Psoas muscle (tissue), 8 donors: ENCODE measurements around the gene FAM53B. TPM values are rescaled to one million over a fixed set of nuclear protein-coding genes. Genes with fewer than 3 reads are reported as not detected.

ENCODE experiments used
- ATAC-seq, 4 donors: fragments of 200-7000 bp; cut with Tn5 transposase; one replicate each; pipeline ENCODE4 v1.9.1; 2020; ENCODE audit warnings: moderate library complexity in 3 of 4, mild to moderate bottlenecking in 2 of 4
- DNase-seq, 2 donors: peaks; one replicate each; pipeline ENCODE4 v3.0.0-alpha.2; 2020
- H3K27ac ChIP-seq: fragments of 200-600 bp; one replicate; pipeline ENCODE4 v1.8.0; 2022
- H3K27me3 ChIP-seq, 3 donors: fragments of 200-600 bp in 1 of 3; one replicate each; pipeline versions ENCODE4 v1.6.1 to v1.8.0; 2013 to 2022; ENCODE audit warnings: low read length in 2 of 3, mild to moderate bottlenecking in 2 of 3, moderate library complexity in 1 of 3; ENCODE audit not compliant: insufficient read depth in 3 of 3
- H3K36me3 ChIP-seq, 2 donors: fragments of 200-600 bp in 1 of 2; one replicate each; pipeline versions ENCODE4 v1.6.1 to v1.8.0; 2013 to 2022; ENCODE audit warnings: low read depth in 1 of 2, mild to moderate bottlenecking in 1 of 2, moderate library complexity in 1 of 2; ENCODE audit not compliant: insufficient read depth in 1 of 2
- H3K4me1 ChIP-seq: fragments of 200-600 bp; one replicate; pipeline ENCODE4 v1.8.0; 2022
- H3K4me3 ChIP-seq: fragments of 200-600 bp; one replicate; pipeline ENCODE4 v1.8.0; 2022; ENCODE audit warnings: mild to moderate bottlenecking
- H3K9me3 ChIP-seq: fragments of 200-600 bp; one replicate; pipeline ENCODE4 v1.8.0; 2022
- CTCF ChIP-seq: fragments of 200-600 bp; IDR thresholded peaks from one replicate; pipeline ENCODE4 v1.8.0; 2022; ENCODE audit warnings: antibody characterized with exemption
- WGBS, 3 donors: extraction: QIAGEN DNeasy Blood & Tissue Kit; methylation state at CpG; one replicate each; pipeline versions ENCODE4 v1.1.6 to v1.1.7; 2013; 5-methylcytosine and 5-hydroxymethylcytosine counted together
- intact Hi-C, 2 donors: fragments of 100-400 bp; cut with DNase I; formaldehyde crosslinking; loops; one replicate each; pipeline versions ENCODE4 v1.11.0 to v1.14.2; 2022
- polyA plus RNA-seq, 3 donors: library from polyadenylated mRNA; stranded (reverse); fragments of 200-250 nt; gene quantifications; one replicate each; pipeline ENCODE4 v1.2.3, GENCODE V29; 2013
- total RNA-seq, 4 donors: library from RNA; stranded (reverse); fragmentation: NEBNext Ultra II Directional in 2 of 4; extraction: Animal tissue kit (Norgen Biotek cat#: 25700) in 2 of 4; gene quantifications; one replicate each; pipeline versions ENCODE4 v1.2.1 to v1.2.4, GENCODE V29; 2021 to 2023
- donor health status: healthy with polysubstance abuse.
- donor health status: DM: no; HTN: no; CAD: no; lungs with moderate emphysema.
- donor health status: Bipolar disorder and iron deficiency.
- donor health status: healthy.
- donor health status: DM: yes; HTN: yes; CAD: no.
- donor health status: DM: no; HTN: no; CAD: no.
- donor health status: DM: no; HTN: no; CAD: no.
- donor health status: DM: yes; HTN: yes; CAD: no.

Gene FAM53B
- total and polyA plus RNA-seq, 7 donors: 31.0 to 178 (median 49.5) TPM

GRCh38 chr10:124701038-124701365 is 43.2 kb downstream of the FAM53B start:
- 0 to 53% (median 23%) methylated on average over 1 of the region's 1 CpG for WGBS, 3 donors
- no peak overlapping the region for H3K4me3 ChIP-seq
- H3K4me1 ChIP-seq: peaks cover 94% of the 10 kb centered on the region
- DNase-seq (peak in 1 of 2 donors; percentile 47), ATAC-seq (no peak)
- peaks cover 0 to 3% of the 10 kb centered on the region in 2 donors for H3K36me3 ChIP-seq
- TF ChIP-seq CTCF: no peak
- H3K27me3 ChIP-seq: no peaks in the 10 kb centered on the region
- H3K27ac ChIP-seq: peak overlapping the region; percentile 92
- H3K9me3 ChIP-seq: no peaks in the 10 kb centered on the region
- intact Hi-C loops: loop anchor here in 1 of 2 donors (5.0 kb wide), 1 partner anchor 36 kb away; no protein-coding TSS in a partner anchor

DNA sequence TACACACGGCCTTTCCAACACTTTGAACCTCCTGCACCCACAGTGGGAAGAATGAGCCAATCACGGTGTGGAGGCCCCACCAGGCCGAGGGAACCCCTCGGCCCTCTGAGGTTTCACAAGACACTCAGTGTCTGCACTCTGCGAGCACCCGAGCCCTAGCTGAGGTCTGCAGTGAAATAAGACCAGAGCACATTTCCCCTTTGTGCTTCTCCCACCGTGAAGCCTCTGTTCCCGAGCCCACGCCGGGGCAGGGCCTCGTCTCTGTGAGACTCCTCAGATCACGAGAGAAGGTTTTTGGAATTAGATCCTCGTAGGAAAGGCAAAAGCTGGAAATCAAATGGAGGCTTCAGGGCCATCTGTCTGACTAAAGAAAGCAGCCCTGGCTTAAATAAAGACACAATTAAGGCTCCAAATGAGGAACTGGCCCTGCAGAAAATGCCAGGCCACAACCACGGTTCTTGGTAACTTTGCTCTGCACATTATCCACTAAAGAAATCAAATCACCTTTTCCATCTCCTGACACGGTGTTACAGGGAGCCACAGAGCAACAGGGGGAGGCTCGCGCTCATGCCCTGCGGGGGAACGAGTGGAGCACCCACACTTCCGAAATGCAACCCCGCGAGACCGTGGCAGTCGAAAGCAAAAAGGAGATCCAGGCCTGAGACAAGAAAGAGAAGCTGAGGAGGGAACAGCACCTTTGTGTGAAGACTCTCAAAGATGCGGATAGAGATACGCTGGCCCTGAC is 43.7 kb downstream of the FAM53B start:
- Histone ChIP-seq H3K4me1 (peaks cover 89% of the 10 kb centered on the region), H3K36me3 (peaks cover 0 to 6% of the 10 kb centered on the region in 2 donors), H3K9me3 (no peaks in the 10 kb centered on the region), H3K27me3 (no peaks in the 10 kb centered on the region), H3K4me3 (no peak overlapping the region), H3K27ac (peak overlapping the region; percentile 92)
- intact Hi-C loops: loop anchor here in 1 of 2 donors (5.0 kb wide), 1 partner anchor 37 kb away; no protein-coding TSS in a partner anchor
- WGBS, 3 donors: 51 to 65% (median 60%) methylated on average over 26 of the region's 26 CpGs
- ATAC-seq (no peak), DNase-seq (peak in 1 of 2 donors; percentile 49)
- TF ChIP-seq CTCF: no peak

GRCh38 chr10:124699471-124700292 is 44.5 kb downstream of the FAM53B start:
- no peak for TF ChIP-seq CTCF
- H3K27ac ChIP-seq: peak overlapping the region; percentile 92
- no peak overlapping the region for H3K4me3 ChIP-seq
- peak; percentile 50 to 85 for DNase-seq
- H3K36me3 ChIP-seq: peaks cover 0 to 14% of the 10 kb centered on the region in 2 donors
- WGBS, 3 donors: 48 to 64% (median 52%) methylated on average over 18 of the region's 18 CpGs
- no peaks in the 10 kb centered on the region for H3K9me3 ChIP-seq
- H3K27me3 ChIP-seq: no peaks in the 10 kb centered on the region
- peaks cover 81% of the 10 kb centered on the region for H3K4me1 ChIP-seq
- intact Hi-C loops: loop anchor here in 1 of 2 donors (5.0 kb wide), 1 partner anchor 38 kb away; no protein-coding TSS in a partner anchor
- ATAC-seq: peak in 2 of 4 donors; percentile 26 to 36

GRCh38 chr10:124698545-124699469 is 45.4 kb downstream of the FAM53B start:
- no peaks in the 10 kb centered on the region for H3K9me3 ChIP-seq
- H3K4me3 ChIP-seq: no peak overlapping the region
- 50 to 74% (median 64%) methylated on average over 18 of the region's 18 CpGs for WGBS, 3 donors
- H3K4me1 ChIP-seq: peaks cover 78% of the 10 kb centered on the region
- DNase-seq (peak in 1 of 2 donors; percentile 74), ATAC-seq (peak; percentile 41 to 70 (median 43))
- intact Hi-C loops: no loop called here
- no peaks in the 10 kb centered on the region for H3K27me3 ChIP-seq
- H3K36me3 ChIP-seq: peaks cover 0 to 17% of the 10 kb centered on the region in 2 donors
- H3K27ac ChIP-seq: peak overlapping the region; percentile 92
- no peak for TF ChIP-seq CTCF
